Lung (tissue), 12 donors: ENCODE data around the gene ZNF521. TPM values are rescaled to one million over a fixed set of nuclear protein-coding genes. Genes with fewer than 3 reads are reported as not detected.
A peak's percentile ranks its signal among the peaks of the same experiment; 100 is the strongest.

ENCODE experiments used
- ATAC-seq: fragments of 200-7000 bp; cut with Tn5 transposase; one replicate; pipeline ENCODE4 v1.9.1; 2020; ENCODE audit warnings: moderate number of reproducible peaks; ENCODE audit not compliant: insufficient read depth, low FRiP score
- DNase-seq, 3 donors: peaks; one replicate each; pipeline ENCODE4 v3.0.0-alpha.2; 2013 to 2017
- H3K27ac ChIP-seq, 2 donors: one replicate each; pipeline ENCODE4 v1.5.1; 2013; ENCODE audit warnings: mild to moderate bottlenecking in 2 of 2, moderate library complexity in 2 of 2, control low read depth in 1 of 2, inconsistent platforms in 1 of 2, low read depth in 1 of 2, low read length in 1 of 2
- H3K27me3 ChIP-seq, 3 donors: one replicate each; pipeline ENCODE4 v1.5.1; 2013; ENCODE audit warnings: low read length in 2 of 3; ENCODE audit not compliant: control insufficient read depth in 3 of 3, insufficient read depth in 3 of 3
- H3K36me3 ChIP-seq, 4 donors: one replicate each; pipeline ENCODE4 v1.5.1; 2013; ENCODE audit warnings: low read length in 4 of 4, mild to moderate bottlenecking in 1 of 4, moderate library complexity in 1 of 4; ENCODE audit not compliant: control insufficient read depth in 4 of 4, insufficient read depth in 4 of 4
- H3K4me1 ChIP-seq, 5 donors: one replicate each; pipeline ENCODE4 v1.5.1; 2013; ENCODE audit warnings: low read length in 5 of 5, mild to moderate bottlenecking in 2 of 5, moderate library complexity in 1 of 5; ENCODE audit not compliant: control insufficient read depth in 5 of 5, insufficient read depth in 5 of 5
- H3K4me3 ChIP-seq: one replicate; pipeline ENCODE4 v1.5.1; 2013; ENCODE audit warnings: mild to moderate bottlenecking, control low read depth, moderate library complexity
- H3K9ac ChIP-seq, 2 donors: one replicate each; pipeline ENCODE4 v1.5.1; 2013; ENCODE audit warnings: low read length in 2 of 2, control low read depth in 1 of 2; ENCODE audit not compliant: insufficient read depth in 1 of 2
- H3K9me3 ChIP-seq, 4 donors: one replicate each; pipeline ENCODE4 v1.5.1; 2013; ENCODE audit warnings: low read length in 3 of 4, mild to moderate bottlenecking in 1 of 4, moderate library complexity in 1 of 4; ENCODE audit not compliant: control insufficient read depth in 4 of 4, insufficient read depth in 3 of 4
- CTCF ChIP-seq: IDR thresholded peaks from 2 replicates; pipeline ENCODE4 v1.5.1; 2012; ENCODE audit warnings: mild to moderate bottlenecking; ENCODE audit errors: control extremely low read depth, extremely low read depth
- WGBS, 2 donors: extraction: QIAGEN DNeasy Blood & Tissue Kit; methylation state at CpG; one replicate each; pipeline ENCODE4 v1.1.7; 2013; 5-methylcytosine and 5-hydroxymethylcytosine counted together
- polyA plus RNA-seq, 2 donors: library from polyadenylated mRNA; stranded (reverse); fragments of 200-250 nt; gene quantifications; one replicate each; pipeline ENCODE4 v1.2.1, GENCODE V29; 2013
- total RNA-seq, 2 donors: library from RNA; depleted of rRNA in 1 of 2; stranded (reverse); fragments of >200 nt in 1 of 2; gene quantifications; one replicate each; pipeline ENCODE4 v1.2.1, GENCODE V29; 2014 to 2021
- donor health status: control.
- donor health status: control.
- donor health status: Bipolar disorder and iron deficiency.
- donor health status: healthy.
- donor health status: DM: yes; HTN: yes; CAD: no.

The ZNF521 gene
- total and polyA plus RNA-seq, 4 donors: 1.5 to 48.8 (median 10.7) TPM

- Histone ChIP-seq H3K36me3 (no peaks in the 10 kb centered on the region), H3K4me3 (peak overlapping the region; percentile 40), H3K9me3 (no peaks in the 10 kb centered on the region), H3K4me1 (peaks cover 1 to 22% (median 7%) of the 10 kb centered on the region in 5 donors), H3K27me3 (peaks cover 0 to 5% (median 0%) of the 10 kb centered on the region in 3 donors), H3K9ac (peak overlapping the region; percentile 56 to 82), H3K27ac (peak overlapping the region; percentile 82 to 90)
- WGBS, 2 donors: 0 to 1% methylated on average over 20 of the region's 20 CpGs
- ATAC-seq: no peak
- no peak for TF ChIP-seq CTCF
- peak in 2 of 3 donors; percentile 67 to 73 for DNase-seq
These were observed 638 bp downstream of the ZNF521 start for GRCh38 chr18:25351280-25351775.

DNA sequence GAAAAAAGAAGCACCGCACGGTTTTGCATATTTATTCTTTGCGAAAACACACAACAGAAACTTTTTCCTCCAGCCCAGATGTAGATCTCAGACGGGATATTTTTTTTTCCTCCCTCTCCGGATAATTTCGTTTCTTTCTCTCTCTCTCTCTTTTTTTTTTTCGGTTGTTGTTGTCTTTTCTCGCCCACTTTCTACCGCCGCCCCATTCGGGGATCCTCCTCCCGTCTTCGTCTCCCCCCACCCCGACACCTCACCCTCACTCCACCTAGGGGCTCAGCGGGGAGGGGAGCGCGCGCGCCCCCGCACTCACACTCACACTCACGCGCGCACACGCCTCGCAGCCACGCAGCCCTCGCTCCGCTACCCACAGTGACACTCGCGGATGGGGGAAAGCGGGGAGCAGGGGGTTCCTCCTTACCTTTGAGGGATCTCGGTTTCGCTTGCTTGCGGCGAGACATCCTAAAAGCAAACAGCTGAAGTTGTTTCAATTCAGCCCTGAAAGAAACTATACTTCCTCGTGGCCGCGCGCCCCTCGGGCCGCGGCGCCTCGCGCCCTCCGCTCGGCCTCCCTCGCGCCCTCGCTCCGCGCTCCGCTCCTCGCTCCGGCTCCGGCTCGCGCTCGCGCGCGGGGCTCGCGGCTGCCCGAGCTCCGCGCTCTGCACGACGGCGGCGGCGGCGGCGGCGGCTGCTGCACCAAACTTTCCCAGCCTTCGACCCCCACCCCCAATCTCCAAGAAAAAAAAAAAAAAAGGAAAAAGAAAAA, 1.3 kb downstream of the ZNF521 start:
- no peak for TF ChIP-seq CTCF
- WGBS, 2 donors: 1% methylated on average over 75 to 76 of the region's 76 CpGs
- H3K9ac ChIP-seq: peak overlapping the region; percentile 56 to 82
- H3K4me3 ChIP-seq: peak overlapping the region; percentile 88
- no peaks in the 10 kb centered on the region for H3K36me3 ChIP-seq
- H3K9me3 ChIP-seq: no peaks in the 10 kb centered on the region
- ATAC-seq (no peak), DNase-seq (peak; percentile 69 to 84 (median 76))
- peaks cover 1 to 28% (median 7%) of the 10 kb centered on the region in 5 donors for H3K4me1 ChIP-seq
- H3K27ac ChIP-seq: peak overlapping the region; percentile 90 to 91
- peaks cover 0 to 5% (median 0%) of the 10 kb centered on the region in 3 donors for H3K27me3 ChIP-seq

- 0 to 2% methylated on average over 54 to 64 of the region's 64 CpGs for WGBS, 2 donors
- DNase-seq (peak in 2 of 3 donors; percentile 61 to 65), ATAC-seq (no peak)
- H3K4me3 ChIP-seq: peak overlapping the region; percentile 71
- peak overlapping the region; percentile 31 to 54 for H3K9ac ChIP-seq
- peak overlapping the region; percentile 90 to 91 for H3K27ac ChIP-seq
- peaks cover 0 to 5% (median 0%) of the 10 kb centered on the region in 3 donors for H3K27me3 ChIP-seq
- no peaks in the 10 kb centered on the region for H3K9me3 ChIP-seq
- peaks cover 1 to 35% (median 7%) of the 10 kb centered on the region in 5 donors for H3K4me1 ChIP-seq
- H3K36me3 ChIP-seq: no peaks in the 10 kb centered on the region
- TF ChIP-seq CTCF: no peak
These were observed 2.0 kb downstream of the ZNF521 start for GRCh38 chr18:25349926-25350487.
